Amygdala (tissue), 56 donors: Measurements from ENCODE around the gene GAL3ST2.
"Not testable (repeated sequence)": the region's sequence is repeated elsewhere in the genome, so short reads cannot be mapped to it uniquely, and the experiment has no call there.

ENCODE experiments used
- DNase-seq, 56 donors: peaks; one replicate each; lab custom pipeline; 2025; lab: John Stamatoyannopoulos, UW

The GAL3ST2 gene

GRCh38 chr2:241782053-241782452 lies 5.4 kb downstream of the GAL3ST2 start:
- not testable (repeated sequence) for DNase-seq

GRCh38 chr2:241788135-241788534 lies 11.5 kb downstream of the GAL3ST2 start:
- no peak for DNase-seq

GRCh38 chr2:241788572-241788971 lies 11.9 kb downstream of the GAL3ST2 start:
- DNase-seq = no peak

GRCh38 chr2:241791385-241791784 lies 14.8 kb downstream of the GAL3ST2 start:
- DNase-seq = not testable (repeated sequence)

- DNase-seq = no peak
Measured at GRCh38 chr2:241793385-241793784, 16.8 kb downstream of the GAL3ST2 start.

GRCh38 chr2:241794250-241794823 lies 17.7 kb downstream of the GAL3ST2 start:
- no peak for DNase-seq

- no peak for DNase-seq
Measured at GRCh38 chr2:241795021-241795999, 18.7 kb downstream of the GAL3ST2 start.

- DNase-seq = no peak
Measured at GRCh38 chr2:241796209-241796608, 19.6 kb downstream of the GAL3ST2 start.

- no peak for DNase-seq
Measured at GRCh38 chr2:241796610-241797138, 20.1 kb downstream of the GAL3ST2 start.

GRCh38 chr2:241797441-241798080 lies 20.9 kb downstream of the GAL3ST2 start:
- DNase-seq = no peak

GRCh38 chr2:241798081-241798630 lies 21.5 kb downstream of the GAL3ST2 start:
- no peak for DNase-seq

GRCh38 chr2:241798631-241799521 lies 22.3 kb downstream of the GAL3ST2 start:
- no peak for DNase-seq

GRCh38 chr2:241799522-241800197 lies 23.0 kb downstream of the GAL3ST2 start:
- no peak for DNase-seq

GRCh38 chr2:241800198-241800903 lies 23.7 kb downstream of the GAL3ST2 start:
- DNase-seq = not testable (repeated sequence)

- no peak for DNase-seq
Measured at GRCh38 chr2:241801611-241802420, 25.2 kb downstream of the GAL3ST2 start.

- DNase-seq = peak in 2 of 56 donors; percentile 21 to 32
Measured at GRCh38 chr2:241802421-241803318, 26.0 kb downstream of the GAL3ST2 start.
